T-helper 1 cell treated with Interleukin-12 subunit alpha and Interleukin-12 subunit beta and Interleukin-4 antibody, amounts not matched to agents 30 μg/mL and 1 μg/mL, for 36 hours (primary cell): Measurements from ENCODE around the gene PKP1.

Experiments used
- H3K27ac Mint-ChIP-seq: one replicate; pipeline ENCODE4 v1.8.0; 2021; ENCODE audit warnings: mild to moderate bottlenecking, mixed read lengths
- H3K27me3 Mint-ChIP-seq: one replicate; pipeline ENCODE4 v1.8.0; 2021; ENCODE audit warnings: low read depth, mixed read lengths
- H3K36me3 Mint-ChIP-seq: one replicate; pipeline ENCODE4 v1.8.0; 2021; ENCODE audit warnings: low read depth, mixed read lengths
- H3K4me1 Mint-ChIP-seq: one replicate; pipeline ENCODE4 v1.8.0; 2021; ENCODE audit warnings: low read depth, mixed read lengths
- H3K4me3 Mint-ChIP-seq: one replicate; pipeline ENCODE4 v1.8.0; 2021; ENCODE audit warnings: mild to moderate bottlenecking, moderate library complexity, mixed read lengths
- H3K9me3 Mint-ChIP-seq: one replicate; pipeline ENCODE4 v1.8.0; 2021; ENCODE audit warnings: mixed read lengths

PKP1 gene

GRCh38 chr1:201282216-201282615, 1.1 kb upstream of the PKP1 start:
- Mint-ChIP-seq H3K27ac (no peak overlapping the region), H3K36me3 (no peaks in the 10 kb centered on the region), H3K9me3 (no peaks in the 10 kb centered on the region), H3K4me1 (no peaks in the 10 kb centered on the region), H3K4me3 (no peak overlapping the region), H3K27me3 (peaks cover 65% of the 10 kb centered on the region)

- no peak overlapping the region for H3K27ac Mint-ChIP-seq
- H3K4me3 Mint-ChIP-seq, result no peak overlapping the region
- no peaks in the 10 kb centered on the region for H3K9me3 Mint-ChIP-seq
- H3K27me3 Mint-ChIP-seq, result peaks cover 70% of the 10 kb centered on the region
- H3K4me1 Mint-ChIP-seq, result no peaks in the 10 kb centered on the region
- no peaks in the 10 kb centered on the region for H3K36me3 Mint-ChIP-seq
These were observed 689 bp downstream of the PKP1 start for GRCh38 chr1:201283836-201284553.

GRCh38 chr1:201284636-201285035, 1.3 kb downstream of the PKP1 start:
- Mint-ChIP-seq H3K9me3 (no peaks in the 10 kb centered on the region), H3K4me1 (no peaks in the 10 kb centered on the region), H3K27ac (no peak overlapping the region), H3K36me3 (no peaks in the 10 kb centered on the region), H3K4me3 (no peak overlapping the region), H3K27me3 (peaks cover 69% of the 10 kb centered on the region)

GRCh38 chr1:201285846-201286245, 2.5 kb downstream of the PKP1 start:
- H3K9me3 Mint-ChIP-seq, result no peaks in the 10 kb centered on the region
- no peaks in the 10 kb centered on the region for H3K36me3 Mint-ChIP-seq
- no peak overlapping the region for H3K27ac Mint-ChIP-seq
- no peak overlapping the region for H3K4me3 Mint-ChIP-seq
- H3K4me1 Mint-ChIP-seq, result no peaks in the 10 kb centered on the region
- H3K27me3 Mint-ChIP-seq, result peaks cover 65% of the 10 kb centered on the region

GRCh38 chr1:201286445-201286844, 3.1 kb downstream of the PKP1 start:
- Mint-ChIP-seq H3K9me3 (no peaks in the 10 kb centered on the region), H3K36me3 (no peaks in the 10 kb centered on the region), H3K27me3 (peaks cover 60% of the 10 kb centered on the region), H3K4me3 (no peak overlapping the region), H3K27ac (no peak overlapping the region), H3K4me1 (no peaks in the 10 kb centered on the region)

GRCh38 chr1:201288007-201288406, 4.7 kb downstream of the PKP1 start:
- Mint-ChIP-seq H3K36me3 (no peaks in the 10 kb centered on the region), H3K4me3 (no peak overlapping the region), H3K27ac (no peak overlapping the region), H3K27me3 (peaks cover 44% of the 10 kb centered on the region), H3K4me1 (no peaks in the 10 kb centered on the region), H3K9me3 (no peaks in the 10 kb centered on the region)

GRCh38 chr1:201288765-201289164, 5.5 kb downstream of the PKP1 start:
- H3K4me1 Mint-ChIP-seq, result no peaks in the 10 kb centered on the region
- peaks cover 37% of the 10 kb centered on the region for H3K27me3 Mint-ChIP-seq
- no peak overlapping the region for H3K27ac Mint-ChIP-seq
- H3K36me3 Mint-ChIP-seq, result no peaks in the 10 kb centered on the region
- H3K4me3 Mint-ChIP-seq, result no peak overlapping the region
- no peaks in the 10 kb centered on the region for H3K9me3 Mint-ChIP-seq

- H3K27ac Mint-ChIP-seq, result no peak overlapping the region
- H3K27me3 Mint-ChIP-seq, result peaks cover 34% of the 10 kb centered on the region
- no peak overlapping the region for H3K4me3 Mint-ChIP-seq
- H3K4me1 Mint-ChIP-seq, result no peaks in the 10 kb centered on the region
- no peaks in the 10 kb centered on the region for H3K36me3 Mint-ChIP-seq
- no peaks in the 10 kb centered on the region for H3K9me3 Mint-ChIP-seq
These were observed 7.2 kb downstream of the PKP1 start for GRCh38 chr1:201290551-201290950.

- H3K9me3 Mint-ChIP-seq, result no peaks in the 10 kb centered on the region
- H3K36me3 Mint-ChIP-seq, result no peaks in the 10 kb centered on the region
- no peak overlapping the region for H3K27ac Mint-ChIP-seq
- peaks cover 36% of the 10 kb centered on the region for H3K27me3 Mint-ChIP-seq
- no peaks in the 10 kb centered on the region for H3K4me1 Mint-ChIP-seq
- no peak overlapping the region for H3K4me3 Mint-ChIP-seq
These were observed 8.6 kb downstream of the PKP1 start for GRCh38 chr1:201291916-201292315.

GRCh38 chr1:201294876-201295275, 11.6 kb downstream of the PKP1 start:
- H3K27me3 Mint-ChIP-seq, result peaks cover 24% of the 10 kb centered on the region
- H3K4me1 Mint-ChIP-seq, result no peaks in the 10 kb centered on the region
- H3K27ac Mint-ChIP-seq, result no peak overlapping the region
- no peaks in the 10 kb centered on the region for H3K9me3 Mint-ChIP-seq
- H3K4me3 Mint-ChIP-seq, result no peak overlapping the region
- no peaks in the 10 kb centered on the region for H3K36me3 Mint-ChIP-seq

- no peak overlapping the region for H3K4me3 Mint-ChIP-seq
- no peaks in the 10 kb centered on the region for H3K9me3 Mint-ChIP-seq
- peaks cover 24% of the 10 kb centered on the region for H3K27me3 Mint-ChIP-seq
- H3K36me3 Mint-ChIP-seq, result no peaks in the 10 kb centered on the region
- no peaks in the 10 kb centered on the region for H3K4me1 Mint-ChIP-seq
- H3K27ac Mint-ChIP-seq, result no peak overlapping the region
These were observed 12.0 kb downstream of the PKP1 start for GRCh38 chr1:201295346-201295745.

- H3K27ac Mint-ChIP-seq, result no peak overlapping the region
- no peaks in the 10 kb centered on the region for H3K36me3 Mint-ChIP-seq
- no peaks in the 10 kb centered on the region for H3K9me3 Mint-ChIP-seq
- H3K27me3 Mint-ChIP-seq, result peaks cover 21% of the 10 kb centered on the region
- no peak overlapping the region for H3K4me3 Mint-ChIP-seq
- H3K4me1 Mint-ChIP-seq, result no peaks in the 10 kb centered on the region
These were observed 12.6 kb downstream of the PKP1 start for GRCh38 chr1:201295861-201296260.

GRCh38 chr1:201296352-201296751, 13.0 kb downstream of the PKP1 start:
- no peak overlapping the region for H3K27ac Mint-ChIP-seq
- H3K4me1 Mint-ChIP-seq, result no peaks in the 10 kb centered on the region
- H3K4me3 Mint-ChIP-seq, result no peak overlapping the region
- H3K36me3 Mint-ChIP-seq, result no peaks in the 10 kb centered on the region
- no peaks in the 10 kb centered on the region for H3K9me3 Mint-ChIP-seq
- peaks cover 21% of the 10 kb centered on the region for H3K27me3 Mint-ChIP-seq

GRCh38 chr1:201298396-201299381, 15.4 kb downstream of the PKP1 start:
- H3K4me3 Mint-ChIP-seq, result no peak overlapping the region
- H3K4me1 Mint-ChIP-seq, result no peaks in the 10 kb centered on the region
- H3K27ac Mint-ChIP-seq, result no peak overlapping the region
- peaks cover 21% of the 10 kb centered on the region for H3K27me3 Mint-ChIP-seq
- H3K36me3 Mint-ChIP-seq, result no peaks in the 10 kb centered on the region
- H3K9me3 Mint-ChIP-seq, result no peaks in the 10 kb centered on the region

- H3K4me3 Mint-ChIP-seq, result no peak overlapping the region
- H3K36me3 Mint-ChIP-seq, result no peaks in the 10 kb centered on the region
- peaks cover 21% of the 10 kb centered on the region for H3K27me3 Mint-ChIP-seq
- no peaks in the 10 kb centered on the region for H3K4me1 Mint-ChIP-seq
- no peak overlapping the region for H3K27ac Mint-ChIP-seq
- no peaks in the 10 kb centered on the region for H3K9me3 Mint-ChIP-seq
These were observed 16.7 kb downstream of the PKP1 start for GRCh38 chr1:201299968-201300367.
